ENCODE data around the gene NDUFB1. TPM values are rescaled to one million over a fixed set of nuclear protein-coding genes. Genes with fewer than 3 reads are reported as not detected.

The NDUFB1 gene
- total and polyA plus RNA-seq, 2 of the 13 experiments (the other 11 are each of a cell fraction or from before 2014, with no cell fraction given): 181 to 281 TPM

GRCh38 chr14:92121207-92121669 lies 268 bp downstream of the NDUFB1 start (continued):
- peak; percentile 66; the same call in 1 of the 2 replicates for TF ChIP-seq HDAC1 (CRISPR knock-in tag; IDR thresholded peaks at IDR 0.05)
- TF ChIP-seq SRY (CRISPR knock-in tag; IDR thresholded peaks at IDR 0.05): no peak
- TF ChIP-seq ZHX2 (IDR thresholded peaks at IDR 0.05; ENCODE audit: low read depth): no peak
- TF ChIP-seq ZHX2 (CRISPR knock-in tag; IDR thresholded peaks at IDR 0.05; ENCODE audit: borderline replicate concordance): no peak
- TF ChIP-seq FOXC1 (CRISPR knock-in tag; IDR thresholded peaks at IDR 0.05; ENCODE audit: borderline replicate concordance): no peak

GRCh38 chr14:92109490-92109889 lies 12.0 kb downstream of the NDUFB1 start:
- ChIA-PET POLR2A (interaction anchor here (2.0 to 4.3 kb wide), 3 partner anchors 9 to 69 kb away, joined by 8 to 93 read pairs (median 28); partner anchors contain the start of genes CPSF2, NDUFB1 and TRIP11), CTCF (ENCODE audit: low intra/inter-chr PET ratio, low total read pairs) (no interaction called here)
- 60% methylated on average over 5 of the region's 5 CpGs for WGBS (ENCODE audit: low lambda C conversion rate)
- TF ChIP-seq NFE2 (CRISPR knock-in tag; IDR thresholded peaks at IDR 0.05): no peak
- TF ChIP-seq ZNF33A (CRISPR knock-in tag; IDR thresholded peaks at IDR 0.05; ENCODE audit: borderline replicate concordance): no peak
- no peak for TF ChIP-seq TGIF2 (CRISPR knock-in tag; IDR thresholded peaks at IDR 0.05)
- no peak for TF ChIP-seq ZNF263 (CRISPR knock-in tag; IDR thresholded peaks at IDR 0.05)
- TF ChIP-seq TAF15 (IDR thresholded peaks at IDR 0.05; ENCODE audit: low read depth, low read length, poor library complexity, severe bottlenecking): no peak
- no peak for TF ChIP-seq ZSCAN25 (CRISPR knock-in tag; IDR thresholded peaks at IDR 0.05)
- no peak for TF ChIP-seq IKZF1 (IDR thresholded peaks at IDR 0.05)
- no peak for TF ChIP-seq ZFP82 (CRISPR knock-in tag; IDR thresholded peaks at IDR 0.05; ENCODE audit: borderline replicate concordance)
- TF ChIP-seq ARHGAP35 (CRISPR knock-in tag; IDR thresholded peaks at IDR 0.05; ENCODE audit: borderline replicate concordance): no peak
- no peak for TF ChIP-seq DNMT1 (CRISPR knock-in tag; IDR thresholded peaks at IDR 0.05)
- Histone ChIP-seq H3K4me3 (replicated peaks in 1 of 3; ENCODE audit: insufficient read depth in 1 of 3, low read depth in 2 of 3, low read length in 3 of 3) (0 out of 6 replicates have a peak overlapping the region, but pooled peaks of 1 of the 3 experiments have one; percentile 9), H2AFZ (ENCODE audit: low read length) (no peak overlapping the region), H3K36me3 (replicated peaks in 1 of 2; ENCODE audit: control insufficient read depth in 1 of 2, insufficient read depth in 2 of 2, low read length in 2 of 2) (no peaks in the 10 kb centered on the region), H3K27me3 (ENCODE audit: control insufficient read depth in 1 of 2, insufficient read depth in 2 of 2, low read length in 2 of 2) (no peaks in the 10 kb centered on the region; a peak in 1 of 5 replicates), H3K4me1 (ENCODE audit: insufficient read depth, low read length) (peaks cover 38% of the 10 kb centered on the region), H3K4me2 (ENCODE audit: low read depth, low read length) (peak overlapping the region; percentile 45), H3K9ac (ENCODE audit: insufficient read depth, low read depth, low read length) (no peak overlapping the region), H3K9me3 (ENCODE audit: low read length) (no peaks in the 10 kb centered on the region), H3K27ac (ENCODE audit: extremely low read length, insufficient read depth, low read length) (no peak overlapping the region), H4K20me1 (ENCODE audit: insufficient read depth, low read length) (no peaks in the 10 kb centered on the region), H3K79me2 (ENCODE audit: insufficient read depth, low read length) (peaks cover 16% of the 10 kb centered on the region)
- in situ Hi-C loops (cut with HindIII; ENCODE audit: extremely low pct_ligation_motif_present, low pct_unique_long_range_greater_than_20kb) (loop anchor here (5.0 kb wide), 1 partner anchor 67 kb away; the partner anchor contains the start of gene TRIP11), intact Hi-C loops (cut with micrococcal nuclease; ENCODE audit: unreplicated experiment) (loop anchor here (5.0 kb wide), 1 partner anchor 1047 kb away; the partner anchor contains the start of gene RPS6KA5)
- no peak for ATAC-seq
- no TSS peak for BruUV-seq (replicated peaks)
- FAIRE-seq: no peak
- no peak for DNase-seq (ENCODE audit: low spot score)

Measured in HepG2 (cell line).